Keratinocyte (primary cell): ENCODE results near the gene PDE1C. TPM values are rescaled to one million over a fixed set of nuclear protein-coding genes. Genes with fewer than 3 reads are reported as not detected.

ENCODE experiments used
- DNase-seq: peaks from one replicate; pipeline ENCODE4 v3.0.0-alpha.2; 2011; ENCODE audit warnings: low read depth, missing footprints, low spot score
- FAIRE-seq: peaks from 2 replicates; lab custom pipeline; 2011; peaks lifted over from hg19 to GRCh38; lab: Jason Lieb, UNC
- H2AFZ ChIP-seq: 2 replicates; pipeline ENCODE4 v1.6.0; 2012; ENCODE audit warnings: low read length, control low read depth, inconsistent platforms; ENCODE audit not compliant: control insufficient read depth
- H3K27ac ChIP-seq: 2 replicates; pipeline ENCODE4 v1.5.1; 2011; ENCODE audit warnings: low read length; ENCODE audit not compliant: control insufficient read depth, insufficient read depth
- H3K27me3 ChIP-seq: 3 replicates; pipeline ENCODE4 v1.6.0; 2011; ENCODE audit warnings: low read length; ENCODE audit not compliant: control insufficient read depth, insufficient read depth; ENCODE audit errors: extremely low read depth
- H3K36me3 ChIP-seq, 2 experiments: 2 replicates in 1 of 2; 3 replicates in 1 of 2; pipeline ENCODE4 v1.5.1; 2011; ENCODE audit warnings: low read length in 2 of 2, mild to moderate bottlenecking in 1 of 2; ENCODE audit not compliant: control insufficient read depth in 2 of 2, insufficient read depth in 2 of 2; ENCODE audit errors: extremely low read depth in 1 of 2
- H3K4me1 ChIP-seq: 3 replicates; pipeline ENCODE4 v1.5.1; 2011; ENCODE audit warnings: low read length; ENCODE audit not compliant: control insufficient read depth, insufficient read depth; ENCODE audit errors: extremely low read depth
- H3K4me2 ChIP-seq: 3 replicates; pipeline ENCODE4 v1.6.0; 2011; ENCODE audit warnings: low read depth, low read length; ENCODE audit not compliant: control insufficient read depth, insufficient read depth; ENCODE audit errors: extremely low read depth
- H3K4me3 ChIP-seq, 3 experiments: fragments of 200-600 bp in 1 of 3; sonication (generic) in 1 of 3; 2 replicates in 2 of 3; 3 replicates in 1 of 3; pipeline ENCODE4 v1.5.1; 2011 to 2016; ENCODE audit warnings: low read length in 3 of 3, mild to moderate bottlenecking in 3 of 3, control low read depth in 2 of 3, inconsistent platforms in 1 of 3, low read depth in 1 of 3, mixed read lengths in 1 of 3, mixed run types in 1 of 3, moderate library complexity in 1 of 3; ENCODE audit not compliant: control insufficient read depth in 2 of 3, insufficient read depth in 2 of 3; ENCODE audit errors: extremely low read depth in 1 of 3
- H3K79me2 ChIP-seq: 2 replicates; pipeline ENCODE4 v1.6.0; 2012; ENCODE audit warnings: low read length; ENCODE audit not compliant: control insufficient read depth, insufficient read depth
- H3K9ac ChIP-seq: 3 replicates; pipeline ENCODE4 v1.6.0; 2011; ENCODE audit warnings: low read length; ENCODE audit not compliant: control insufficient read depth, insufficient read depth; ENCODE audit errors: extremely low read depth
- H3K9me1 ChIP-seq: 3 replicates; pipeline ENCODE4 v1.6.0; 2011; ENCODE audit warnings: low read length; ENCODE audit not compliant: control insufficient read depth, insufficient read depth; ENCODE audit errors: extremely low read depth
- H3K9me3 ChIP-seq: 2 replicates; pipeline ENCODE4 v1.5.1; 2012; ENCODE audit warnings: low read depth, low read length; ENCODE audit not compliant: control insufficient read depth
- H4K20me1 ChIP-seq: 3 replicates; pipeline ENCODE4 v1.6.0; 2011; ENCODE audit warnings: low read length; ENCODE audit not compliant: control insufficient read depth, insufficient read depth; ENCODE audit errors: extremely low read depth
- EZH2 ChIP-seq: IDR thresholded peaks from one replicate; pipeline ENCODE4 v1.6.1; 2012; ENCODE audit warnings: inconsistent platforms, mild to moderate bottlenecking, low read length, moderate library complexity
- dilution Hi-C: fragments of 300-500 bp; cut with MboI; formaldehyde crosslinking; loops from one replicate; pipeline ENCODE4 v1.7.0; 2020; ENCODE audit warnings: low sequenced_read_pairs; ENCODE audit not compliant: extremely low pct_ligation_motif_present
- polyA plus RNA-seq, 5 experiments: library from polyadenylated mRNA; depleted of rRNA in 3 of 5; stranded (reverse) in 3 of 5; stranded (forward) in 1 of 5; unstranded in 1 of 5; fragments of >200 nt; gene quantifications; 1 replicate in 1 of 5; 2 replicates in 3 of 5; 3 replicates in 1 of 5; pipeline versions ENCODE4 v1.2.1 to v1.2.3, GENCODE V29; 2011 to 2012; ENCODE audit warnings: missing spikeins in 2 of 5, low read depth in 1 of 5, low replicate concordance in 1 of 5
- TF ChIP-seq, protein P1 (sequence below), 3 experiments: IDR thresholded peaks in 1 of 3; conservative IDR thresholded peaks in 1 of 3; optimal IDR thresholded peaks in 1 of 3; 2 replicates in 2 of 3; 3 replicates in 1 of 3; pipeline versions ENCODE3 to v1.5.1; 2011; ENCODE audit warnings: low read length in 3 of 3, mild to moderate bottlenecking in 3 of 3, moderate library complexity in 2 of 3, control low read depth in 1 of 3, inconsistent platforms in 1 of 3; ENCODE audit not compliant: insufficient read depth in 2 of 3; ENCODE audit errors: extremely low read depth in 1 of 3

The PDE1C gene
- polyA plus RNA-seq, 1 donor (not counting 4 experiments of a cell fraction or from before 2014, with no cell fraction given), result 2.5 TPM

DNA sequence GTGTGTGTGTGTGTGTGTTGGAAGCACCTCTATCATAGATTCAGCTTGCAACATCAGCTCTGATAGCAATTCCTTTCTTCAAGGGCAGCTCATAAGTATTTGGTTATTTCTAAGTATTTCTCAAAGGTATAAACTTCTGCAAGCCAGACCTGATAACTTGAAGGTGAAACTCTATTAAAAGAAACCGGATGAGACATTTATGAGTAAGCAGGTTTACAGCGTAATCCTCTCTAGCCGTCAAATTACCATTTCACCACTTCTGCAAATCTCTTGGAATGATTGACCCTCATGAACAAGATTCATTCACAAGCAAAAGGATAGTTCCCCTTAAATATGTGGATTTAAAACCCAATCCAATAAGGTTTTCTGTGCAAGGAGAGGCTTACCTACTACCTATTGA, 23.1 kb downstream of the PDE1C start:
- Histone ChIP-seq H3K27ac (no peak overlapping the region), H3K36me3 (no peaks in the 10 kb centered on the region), H3K79me2 (no peaks in the 10 kb centered on the region), H2AFZ (no peak overlapping the region), H3K9me1 (no peaks in the 10 kb centered on the region), H3K4me2 (no peak overlapping the region), H3K27me3 (no peaks in the 10 kb centered on the region), H4K20me1 (no peaks in the 10 kb centered on the region), H3K9me3 (no peaks in the 10 kb centered on the region), H3K4me1 (no peaks in the 10 kb centered on the region), H3K9ac (no peak overlapping the region), H3K4me3 (no peak overlapping the region)
- no peak for DNase-seq
- TF ChIP-seq, protein P1, sequence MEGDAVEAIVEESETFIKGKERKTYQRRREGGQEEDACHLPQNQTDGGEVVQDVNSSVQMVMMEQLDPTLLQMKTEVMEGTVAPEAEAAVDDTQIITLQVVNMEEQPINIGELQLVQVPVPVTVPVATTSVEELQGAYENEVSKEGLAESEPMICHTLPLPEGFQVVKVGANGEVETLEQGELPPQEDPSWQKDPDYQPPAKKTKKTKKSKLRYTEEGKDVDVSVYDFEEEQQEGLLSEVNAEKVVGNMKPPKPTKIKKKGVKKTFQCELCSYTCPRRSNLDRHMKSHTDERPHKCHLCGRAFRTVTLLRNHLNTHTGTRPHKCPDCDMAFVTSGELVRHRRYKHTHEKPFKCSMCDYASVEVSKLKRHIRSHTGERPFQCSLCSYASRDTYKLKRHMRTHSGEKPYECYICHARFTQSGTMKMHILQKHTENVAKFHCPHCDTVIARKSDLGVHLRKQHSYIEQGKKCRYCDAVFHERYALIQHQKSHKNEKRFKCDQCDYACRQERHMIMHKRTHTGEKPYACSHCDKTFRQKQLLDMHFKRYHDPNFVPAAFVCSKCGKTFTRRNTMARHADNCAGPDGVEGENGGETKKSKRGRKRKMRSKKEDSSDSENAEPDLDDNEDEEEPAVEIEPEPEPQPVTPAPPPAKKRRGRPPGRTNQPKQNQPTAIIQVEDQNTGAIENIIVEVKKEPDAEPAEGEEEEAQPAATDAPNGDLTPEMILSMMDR (optimal IDR thresholded peaks at IDR 0.05 in 1 of 3, IDR thresholded peaks at IDR 0.05 in 1 of 3, conservative IDR thresholded peaks at IDR 0.05 in 1 of 3; ENCODE audit: extremely low read depth in 1 of 3, insufficient read depth in 2 of 3, low read length in 3 of 3), result no peak
- TF ChIP-seq EZH2, result no peak
- dilution Hi-C loops, result no loop called here
- no peak for FAIRE-seq

DNA sequence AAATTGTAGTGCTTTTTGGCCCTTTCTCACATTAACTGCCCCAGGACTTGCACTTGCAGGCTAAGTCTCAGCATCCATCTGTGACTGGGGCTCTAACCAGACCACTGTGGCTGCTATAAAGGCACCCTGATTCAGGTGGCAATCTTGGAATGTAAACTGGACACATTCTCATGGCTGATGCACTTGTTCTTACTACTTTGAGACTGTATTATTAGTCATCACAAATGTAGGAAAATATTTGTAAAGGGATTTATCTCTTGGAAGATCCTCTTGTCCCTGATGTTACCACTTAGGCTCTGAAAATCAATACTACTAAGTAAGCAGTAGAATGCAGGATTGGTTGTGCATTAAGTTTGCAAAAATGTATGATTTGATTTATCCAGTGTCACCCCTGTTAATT, 25.0 kb downstream of the PDE1C start:
- no peak overlapping the region for H2AFZ ChIP-seq
- H3K4me1 ChIP-seq, result no peaks in the 10 kb centered on the region
- H3K27me3 ChIP-seq, result no peaks in the 10 kb centered on the region
- H4K20me1 ChIP-seq, result no peaks in the 10 kb centered on the region
- no peak overlapping the region for H3K4me3 ChIP-seq
- dilution Hi-C loops, result no loop called here
- no peaks in the 10 kb centered on the region for H3K36me3 ChIP-seq
- TF ChIP-seq, protein P1 (optimal IDR thresholded peaks at IDR 0.05 in 1 of 3, IDR thresholded peaks at IDR 0.05 in 1 of 3, conservative IDR thresholded peaks at IDR 0.05 in 1 of 3; ENCODE audit: extremely low read depth in 1 of 3, insufficient read depth in 2 of 3, low read length in 3 of 3), result no peak
- TF ChIP-seq EZH2, result no peak
- H3K79me2 ChIP-seq, result no peaks in the 10 kb centered on the region
- no peak for DNase-seq
- no peak overlapping the region for H3K4me2 ChIP-seq
- no peaks in the 10 kb centered on the region for H3K9me1 ChIP-seq
- H3K9ac ChIP-seq, result no peak overlapping the region
- FAIRE-seq, result no peak
- H3K9me3 ChIP-seq, result no peaks in the 10 kb centered on the region
- no peak overlapping the region for H3K27ac ChIP-seq
